ENCODE data around the gene MRGPRD. TPM values are rescaled to one million over a fixed set of nuclear protein-coding genes. Genes with fewer than 3 reads are reported as not detected.

The MRGPRD gene
- total and polyA plus RNA-seq, 7 donors: not detected

DNA sequence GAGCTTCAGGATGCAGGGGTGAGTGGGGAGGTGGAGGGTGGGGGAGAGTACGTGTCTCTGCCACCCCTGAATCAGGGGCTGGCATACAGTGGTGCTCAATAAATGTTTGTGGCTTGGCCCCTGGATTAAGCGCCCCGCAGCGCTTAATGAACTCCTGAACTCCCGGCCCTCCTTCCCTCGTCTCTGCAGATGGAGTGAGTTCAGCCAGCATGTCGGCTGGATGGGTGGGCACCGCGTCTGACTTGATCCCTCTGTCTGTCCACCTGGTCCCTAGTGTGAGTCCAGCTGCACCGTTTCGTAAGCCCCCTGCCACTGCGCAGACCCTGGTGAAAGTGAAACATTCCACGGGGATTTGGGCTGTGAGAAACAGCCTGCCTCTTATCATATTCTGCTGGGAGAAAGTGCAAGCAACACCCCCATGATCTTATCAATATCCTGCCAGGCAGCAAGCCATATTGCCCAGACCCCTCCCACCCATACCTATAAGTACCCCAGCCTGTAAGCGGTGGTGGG lies 12.0 kb upstream of the MRGPRD start:
- Histone ChIP-seq H3K27me3 (ENCODE audit: insufficient read depth in 3 of 3, low read length in 2 of 3) (peaks cover 0 to 22% (median 6%) of the 10 kb centered on the region in 3 donors), H3K9me3 (no peaks in the 10 kb centered on the region), H3K4me3 (no peak overlapping the region), H3K4me1 (no peaks in the 10 kb centered on the region), H3K36me3 (ENCODE audit: insufficient read depth in 1 of 2, low read depth in 1 of 2) (no peaks in the 10 kb centered on the region), H3K27ac (no peak overlapping the region)
- intact Hi-C loops (cut with DNase I): no loop called here
- TF ChIP-seq, protein P1, sequence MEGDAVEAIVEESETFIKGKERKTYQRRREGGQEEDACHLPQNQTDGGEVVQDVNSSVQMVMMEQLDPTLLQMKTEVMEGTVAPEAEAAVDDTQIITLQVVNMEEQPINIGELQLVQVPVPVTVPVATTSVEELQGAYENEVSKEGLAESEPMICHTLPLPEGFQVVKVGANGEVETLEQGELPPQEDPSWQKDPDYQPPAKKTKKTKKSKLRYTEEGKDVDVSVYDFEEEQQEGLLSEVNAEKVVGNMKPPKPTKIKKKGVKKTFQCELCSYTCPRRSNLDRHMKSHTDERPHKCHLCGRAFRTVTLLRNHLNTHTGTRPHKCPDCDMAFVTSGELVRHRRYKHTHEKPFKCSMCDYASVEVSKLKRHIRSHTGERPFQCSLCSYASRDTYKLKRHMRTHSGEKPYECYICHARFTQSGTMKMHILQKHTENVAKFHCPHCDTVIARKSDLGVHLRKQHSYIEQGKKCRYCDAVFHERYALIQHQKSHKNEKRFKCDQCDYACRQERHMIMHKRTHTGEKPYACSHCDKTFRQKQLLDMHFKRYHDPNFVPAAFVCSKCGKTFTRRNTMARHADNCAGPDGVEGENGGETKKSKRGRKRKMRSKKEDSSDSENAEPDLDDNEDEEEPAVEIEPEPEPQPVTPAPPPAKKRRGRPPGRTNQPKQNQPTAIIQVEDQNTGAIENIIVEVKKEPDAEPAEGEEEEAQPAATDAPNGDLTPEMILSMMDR (IDR thresholded peaks at IDR 0.05): no peak
- 69 to 74% (median 70%) methylated on average over 14 of the region's 14 CpGs for WGBS, 3 donors
- no peak for ATAC-seq
- DNase-seq: peak in 1 of 2 donors; percentile 32

DNA sequence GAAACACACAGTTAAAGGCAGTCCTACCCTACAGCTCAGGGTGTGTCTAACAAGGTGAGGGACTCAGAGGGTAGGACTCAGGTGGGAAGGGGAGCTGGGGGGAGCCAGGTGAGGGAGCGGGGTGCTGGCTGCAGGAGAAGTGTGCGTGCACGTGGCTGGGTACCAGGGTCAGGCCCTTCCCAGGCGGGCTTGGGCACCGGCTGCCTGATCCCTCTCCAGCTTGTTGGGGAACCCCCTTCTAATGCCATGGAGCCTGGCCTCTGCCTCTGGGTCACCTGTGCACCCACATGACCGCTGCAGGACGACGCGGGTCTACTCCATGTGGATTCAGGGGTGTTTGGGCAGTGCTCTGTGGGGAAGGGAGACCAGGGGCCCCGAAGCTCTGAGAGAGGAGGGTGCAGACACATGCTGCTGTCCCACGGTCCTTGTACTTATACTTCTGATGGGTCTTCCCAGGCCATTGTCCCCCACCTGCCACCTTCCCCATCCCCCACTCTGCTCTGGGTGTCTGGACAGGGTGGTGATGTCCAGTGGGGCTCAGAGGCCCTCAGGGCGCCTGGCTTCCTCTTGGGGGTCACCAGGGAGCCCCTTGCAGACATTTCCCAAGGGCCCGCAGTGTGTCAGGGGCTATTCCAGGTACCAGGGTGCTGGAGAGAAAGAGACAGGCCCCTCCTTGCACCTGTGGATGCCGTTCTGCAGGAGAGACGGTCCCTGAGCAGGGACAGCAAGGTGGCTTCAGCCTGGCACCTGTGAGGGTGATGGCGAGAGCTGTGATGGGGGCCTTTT lies 10.4 kb upstream of the MRGPRD start:
- no peak for ATAC-seq
- peak in 1 of 2 donors; percentile 41 for DNase-seq

DNA sequence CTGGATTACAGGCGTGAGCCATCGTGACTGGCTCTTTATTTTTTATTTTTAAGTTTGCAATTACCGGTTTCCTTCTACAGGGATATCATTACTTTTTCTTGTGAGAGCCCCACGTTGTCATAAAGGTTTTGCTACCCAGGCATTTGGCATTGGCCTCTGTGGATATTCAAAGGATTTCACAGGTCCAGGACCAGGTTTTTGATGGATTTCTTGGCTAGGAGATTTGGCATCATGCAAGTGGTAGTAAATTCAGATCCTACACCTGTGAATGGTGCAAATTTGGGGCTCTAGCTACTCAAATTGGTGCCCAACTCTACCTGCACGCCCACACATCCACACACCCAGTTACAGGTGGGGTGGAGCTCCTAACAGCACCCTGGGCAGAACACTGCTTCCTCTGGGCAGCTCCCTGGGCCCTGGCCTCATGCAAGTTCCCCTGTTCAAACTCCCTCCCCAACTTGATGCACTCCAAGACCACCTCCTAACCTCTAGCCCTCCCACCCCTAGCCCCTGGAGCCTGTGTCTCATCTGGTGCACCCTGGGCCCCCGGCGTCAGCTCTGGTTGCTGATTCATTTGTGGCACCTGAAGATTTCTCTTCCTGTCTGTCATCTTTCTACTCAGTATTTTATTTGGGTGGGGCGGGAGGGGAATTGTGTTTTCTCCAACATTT lies 9.3 kb upstream of the MRGPRD start:
- intact Hi-C loops (cut with DNase I): no loop called here
- WGBS, 3 donors: 87 to 90% (median 89%) methylated on average over 8 of the region's 8 CpGs
- DNase-seq: peak in 1 of 2 donors; percentile 27

More for the DNA sequence above, 10.4 kb upstream of the MRGPRD start:
- no peaks in the 10 kb centered on the region for H3K4me1 ChIP-seq
- H3K27me3 ChIP-seq (ENCODE audit: insufficient read depth in 3 of 3, low read length in 2 of 3): peaks cover 0 to 22% (median 4%) of the 10 kb centered on the region in 3 donors
- H3K9me3 ChIP-seq: no peaks in the 10 kb centered on the region
- no peak overlapping the region for H3K4me3 ChIP-seq
- intact Hi-C loops (cut with DNase I): no loop called here
- TF ChIP-seq, protein P1 (IDR thresholded peaks at IDR 0.05): no peak
- whole genome bisulfite sequencing, 3 donors: 87 to 93% (median 90%) methylated on average over 16 of the region's 16 CpGs
- no peaks in the 10 kb centered on the region for H3K36me3 ChIP-seq (ENCODE audit: insufficient read depth in 1 of 2, low read depth in 1 of 2)
- no peak overlapping the region for H3K27ac ChIP-seq

DNA sequence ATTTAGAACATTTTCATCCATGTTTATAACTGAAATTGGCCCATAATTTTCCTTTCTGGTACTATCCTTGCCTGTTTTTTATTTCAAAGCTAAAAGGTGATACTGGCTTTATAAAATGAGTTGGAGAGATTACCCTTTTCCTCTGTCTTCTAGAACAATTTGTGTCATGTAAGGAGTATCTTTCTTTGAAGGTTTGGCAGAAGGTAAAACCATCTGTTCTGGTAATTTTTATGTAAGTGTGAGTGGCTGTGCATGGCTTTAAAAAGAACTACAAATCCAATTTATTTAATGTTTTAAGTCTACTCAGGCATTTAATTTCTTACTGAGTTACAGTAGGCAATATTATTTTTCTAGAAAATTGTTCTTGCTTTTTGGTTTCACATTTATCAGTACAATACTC lies 7.7 kb upstream of the MRGPRD start:
- DNase-seq (no peak), ATAC-seq (no peak)
- Histone ChIP-seq H3K4me1 (no peaks in the 10 kb centered on the region), H3K36me3 (ENCODE audit: insufficient read depth in 1 of 2, low read depth in 1 of 2) (no peaks in the 10 kb centered on the region), H3K27ac (no peak overlapping the region), H3K4me3 (no peak overlapping the region), H3K9me3 (no peaks in the 10 kb centered on the region), H3K27me3 (ENCODE audit: insufficient read depth in 3 of 3, low read length in 2 of 3) (peaks cover 0 to 11% (median 2%) of the 10 kb centered on the region in 3 donors)
- intact Hi-C loops (cut with DNase I): no loop called here
- TF ChIP-seq, protein P1 (IDR thresholded peaks at IDR 0.05): no peak

More for the DNA sequence above, 9.3 kb upstream of the MRGPRD start:
- Histone ChIP-seq H3K27me3 (ENCODE audit: insufficient read depth in 3 of 3, low read length in 2 of 3) (peaks cover 0 to 22% (median 4%) of the 10 kb centered on the region in 3 donors), H3K27ac (no peak overlapping the region), H3K4me1 (no peaks in the 10 kb centered on the region), H3K9me3 (no peaks in the 10 kb centered on the region), H3K4me3 (no peak overlapping the region), H3K36me3 (ENCODE audit: insufficient read depth in 1 of 2, low read depth in 1 of 2) (no peaks in the 10 kb centered on the region)
- TF ChIP-seq, protein P1 (IDR thresholded peaks at IDR 0.05): no peak
- no peak for ATAC-seq
